ENCODE measurements around the gene RHOT2.

The RHOT2 gene

DNA sequence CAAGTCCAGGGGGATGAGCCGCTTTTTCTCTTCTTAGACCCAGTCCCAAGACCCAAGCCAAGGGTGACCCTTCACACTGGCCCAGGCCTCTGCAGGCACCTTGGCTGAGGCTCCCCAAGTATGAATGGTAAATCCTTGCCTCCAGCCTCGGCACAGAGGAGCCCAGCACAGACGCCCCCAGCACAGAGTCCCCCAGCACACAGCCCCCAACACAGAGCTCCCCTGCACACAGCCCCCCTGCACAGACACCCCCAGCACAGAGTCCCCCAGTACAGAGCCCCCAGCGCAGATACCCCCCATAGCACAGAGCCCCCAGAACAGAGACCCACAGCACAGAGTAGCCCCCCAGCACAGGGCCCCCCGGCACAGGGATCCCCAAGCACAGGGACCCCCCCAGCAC lies 27.3 kb upstream of the RHOT2 start:
- Mint-ChIP-seq H3K9me3 (no peaks in the 10 kb centered on the region), H3K27me3 (ENCODE audit: low read depth) (peaks cover 19% of the 10 kb centered on the region), H3K27ac (no peak overlapping the region), H3K36me3 (ENCODE audit: low read depth) (no peaks in the 10 kb centered on the region), H3K4me3 (peak overlapping the region; percentile 81 to 83 (median 82)), H3K4me1 (peaks cover 3% of the 10 kb centered on the region)
- TF ChIP-seq, protein P1, sequence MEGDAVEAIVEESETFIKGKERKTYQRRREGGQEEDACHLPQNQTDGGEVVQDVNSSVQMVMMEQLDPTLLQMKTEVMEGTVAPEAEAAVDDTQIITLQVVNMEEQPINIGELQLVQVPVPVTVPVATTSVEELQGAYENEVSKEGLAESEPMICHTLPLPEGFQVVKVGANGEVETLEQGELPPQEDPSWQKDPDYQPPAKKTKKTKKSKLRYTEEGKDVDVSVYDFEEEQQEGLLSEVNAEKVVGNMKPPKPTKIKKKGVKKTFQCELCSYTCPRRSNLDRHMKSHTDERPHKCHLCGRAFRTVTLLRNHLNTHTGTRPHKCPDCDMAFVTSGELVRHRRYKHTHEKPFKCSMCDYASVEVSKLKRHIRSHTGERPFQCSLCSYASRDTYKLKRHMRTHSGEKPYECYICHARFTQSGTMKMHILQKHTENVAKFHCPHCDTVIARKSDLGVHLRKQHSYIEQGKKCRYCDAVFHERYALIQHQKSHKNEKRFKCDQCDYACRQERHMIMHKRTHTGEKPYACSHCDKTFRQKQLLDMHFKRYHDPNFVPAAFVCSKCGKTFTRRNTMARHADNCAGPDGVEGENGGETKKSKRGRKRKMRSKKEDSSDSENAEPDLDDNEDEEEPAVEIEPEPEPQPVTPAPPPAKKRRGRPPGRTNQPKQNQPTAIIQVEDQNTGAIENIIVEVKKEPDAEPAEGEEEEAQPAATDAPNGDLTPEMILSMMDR (IDR thresholded peaks at IDR 0.05; ENCODE audit: unreplicated experiment in 3 of 3) = no peak

DNA sequence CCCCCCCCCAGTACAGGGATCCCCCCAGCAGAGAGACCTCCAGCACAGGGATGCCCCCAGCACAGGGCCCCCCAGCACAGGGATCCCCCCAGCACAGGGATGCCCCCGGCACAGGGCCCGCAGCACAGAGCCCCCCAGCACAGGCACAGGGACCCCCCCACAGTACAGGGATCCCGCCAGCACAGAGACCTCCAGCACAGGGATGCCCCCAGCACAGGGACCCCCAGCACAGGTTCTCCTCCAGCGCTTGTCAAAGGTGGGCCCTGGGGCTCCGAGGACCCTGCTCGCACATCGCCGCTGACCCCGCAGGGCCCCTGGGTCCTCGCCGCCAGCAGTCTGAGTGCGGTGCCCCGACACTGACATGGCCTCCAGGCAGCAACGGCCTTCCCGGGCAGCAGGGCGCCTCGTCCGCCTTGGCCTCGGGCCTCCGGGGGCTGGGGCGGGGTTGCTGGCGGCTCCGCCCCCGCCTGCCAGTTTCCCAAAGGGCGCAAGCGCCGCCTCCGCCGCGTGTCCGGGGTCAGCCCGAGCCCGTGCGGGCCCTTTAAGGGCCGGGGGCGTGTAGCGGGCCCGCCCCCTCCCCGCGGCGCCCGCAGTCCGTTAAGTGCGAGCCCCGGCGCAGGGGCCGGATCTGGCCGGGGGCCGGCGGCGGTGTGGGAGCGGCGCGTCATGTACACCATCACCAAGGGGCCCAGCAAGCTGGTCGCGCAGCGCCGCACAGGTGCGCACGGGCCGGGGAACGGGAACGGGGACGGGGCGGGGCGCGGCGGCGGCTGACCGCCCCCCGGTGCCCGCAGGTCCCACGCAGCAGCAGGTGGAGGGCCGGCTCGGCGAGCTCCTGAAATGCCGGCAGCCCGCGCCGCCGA lies 26.4 kb upstream of the RHOT2 start, which contains the start of gene MCRIP2:
TSS of gene MCRIP2 (plus strand) at position 503 of the 863 bp plus-strand sequence. CDS start at position 667, 164 bp downstream.
- TF ChIP-seq, protein P1 (IDR thresholded peaks at IDR 0.05; ENCODE audit: unreplicated experiment in 3 of 3) = no peak
- Mint-ChIP-seq H3K36me3 (ENCODE audit: low read depth) (no peaks in the 10 kb centered on the region), H3K4me1 (peaks cover under 1% of the 10 kb centered on the region), H3K4me3 (peak within 1 kb of the TSS; percentile 81 to 83 (median 82)), H3K27me3 (ENCODE audit: low read depth) (peaks cover 17% of the 10 kb centered on the region), H3K27ac (peak within 1 kb of the TSS in 1 of 3 experiments; percentile 51), H3K9me3 (no peaks in the 10 kb centered on the region)

DNA sequence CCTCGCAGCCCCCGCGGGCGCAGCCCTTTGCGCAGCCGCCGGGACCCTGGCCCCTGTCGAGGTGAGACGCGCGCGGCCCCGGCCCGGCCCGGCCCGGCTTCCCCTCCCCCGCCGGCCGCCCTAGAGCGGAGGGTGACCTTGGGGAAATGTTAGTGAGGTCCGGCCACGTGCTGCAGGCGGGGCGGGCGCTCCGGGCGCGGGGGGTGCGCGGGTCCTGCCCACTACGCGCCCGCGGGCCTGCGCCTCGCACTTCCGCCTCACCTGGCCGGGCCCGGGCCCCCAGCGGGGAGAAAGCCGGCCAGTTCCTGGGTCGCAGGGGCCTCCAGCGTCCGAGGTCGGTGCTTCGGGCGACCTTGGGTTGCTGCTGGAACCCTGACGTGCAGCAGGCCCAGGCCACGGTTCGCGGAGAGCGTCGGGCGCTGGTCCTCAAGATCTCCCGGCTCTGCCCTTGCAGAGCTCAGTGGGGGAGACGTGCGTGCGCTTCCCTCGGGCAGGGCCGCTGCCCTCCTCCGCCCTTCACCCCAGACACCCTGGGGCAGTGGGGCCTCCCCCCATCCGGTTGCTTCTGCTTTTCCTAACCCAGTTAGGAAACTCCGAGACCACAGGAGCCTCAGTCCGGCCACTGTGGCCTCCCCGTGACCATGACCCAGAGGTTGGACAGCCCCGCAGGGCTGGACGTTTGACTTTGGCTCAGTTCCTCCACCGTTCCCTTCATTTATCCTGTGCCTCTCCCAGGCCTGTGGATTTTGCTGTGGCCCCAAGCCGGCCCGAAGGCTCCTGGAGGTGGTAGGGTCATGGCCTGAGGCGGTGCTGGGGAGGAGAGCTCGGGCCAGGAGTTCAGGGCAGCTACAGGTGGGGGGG lies 25.5 kb upstream of the RHOT2 start:
- H3K4me1 Mint-ChIP-seq = no peaks in the 10 kb centered on the region
- H3K9me3 Mint-ChIP-seq = no peaks in the 10 kb centered on the region
- peak overlapping the region; percentile 72 to 76 (median 75) for H3K4me3 Mint-ChIP-seq
- H3K27me3 Mint-ChIP-seq (ENCODE audit: low read depth) = peaks cover 14% of the 10 kb centered on the region
- H3K27ac Mint-ChIP-seq = peak overlapping the region in 1 of 3 experiments; percentile 51
- TF ChIP-seq, protein P1 (IDR thresholded peaks at IDR 0.05; ENCODE audit: unreplicated experiment in 3 of 3) = no peak
- H3K36me3 Mint-ChIP-seq (ENCODE audit: low read depth) = no peaks in the 10 kb centered on the region

DNA sequence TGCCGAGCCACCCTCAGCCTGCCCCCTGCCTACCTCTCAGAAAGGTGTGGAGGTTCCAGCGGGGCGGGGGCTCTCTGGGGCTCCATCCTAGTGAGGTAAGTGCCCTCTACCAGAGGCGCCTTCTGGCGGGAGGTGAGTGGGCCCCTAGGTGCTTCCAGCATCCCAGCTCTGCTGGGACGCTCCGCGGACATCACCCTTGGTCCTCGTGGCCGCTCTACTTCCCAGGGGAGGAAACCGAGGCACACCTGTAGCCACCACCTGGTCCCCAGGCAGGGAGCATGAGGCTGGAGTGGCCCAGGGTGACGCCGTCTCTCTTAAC lies 24.9 kb upstream of the RHOT2 start:
- H3K4me3 Mint-ChIP-seq = peak overlapping the region; percentile 76 to 80 (median 78)
- no peaks in the 10 kb centered on the region for H3K36me3 Mint-ChIP-seq (ENCODE audit: low read depth)
- no peaks in the 10 kb centered on the region for H3K9me3 Mint-ChIP-seq
- H3K27me3 Mint-ChIP-seq (ENCODE audit: low read depth) = peaks cover 14% of the 10 kb centered on the region
- peak overlapping the region in 1 of 3 experiments; percentile 51 for H3K27ac Mint-ChIP-seq
- TF ChIP-seq, protein P1 (IDR thresholded peaks at IDR 0.05; ENCODE audit: unreplicated experiment in 3 of 3) = no peak
- H3K4me1 Mint-ChIP-seq = no peaks in the 10 kb centered on the region

DNA sequence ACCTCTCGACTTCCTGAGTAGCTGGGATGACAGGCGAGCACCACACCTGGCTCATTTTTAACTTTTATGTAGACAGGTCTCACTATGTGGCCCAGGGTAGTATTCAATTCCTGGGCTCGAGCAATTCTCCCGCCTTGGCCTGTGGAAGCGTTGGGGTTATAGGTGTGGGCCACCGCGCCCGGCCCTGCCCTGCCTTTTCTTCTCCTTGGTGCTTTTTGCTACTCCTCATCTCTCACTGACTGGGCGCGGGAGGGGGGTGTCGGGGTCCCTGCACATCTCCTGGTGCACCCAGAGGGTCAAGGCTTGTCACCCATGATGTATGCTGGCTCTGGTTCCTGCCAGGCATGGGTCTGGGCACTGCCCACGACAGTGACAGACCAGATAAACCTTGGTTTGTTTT lies 23.4 kb upstream of the RHOT2 start:
- TF ChIP-seq, protein P1 (IDR thresholded peaks at IDR 0.05; ENCODE audit: unreplicated experiment in 3 of 3) = no peak
- peaks cover 14% of the 10 kb centered on the region for H3K27me3 Mint-ChIP-seq (ENCODE audit: low read depth)
- no peaks in the 10 kb centered on the region for H3K9me3 Mint-ChIP-seq
- peak overlapping the region; percentile 75 to 82 (median 78) for H3K4me3 Mint-ChIP-seq
- no peak overlapping the region for H3K27ac Mint-ChIP-seq
- no peaks in the 10 kb centered on the region for H3K4me1 Mint-ChIP-seq
- no peaks in the 10 kb centered on the region for H3K36me3 Mint-ChIP-seq (ENCODE audit: low read depth)

All from nephron (organoid).